ENCODE measurements around the gene GABBR2.

Gene GABBR2

DNA sequence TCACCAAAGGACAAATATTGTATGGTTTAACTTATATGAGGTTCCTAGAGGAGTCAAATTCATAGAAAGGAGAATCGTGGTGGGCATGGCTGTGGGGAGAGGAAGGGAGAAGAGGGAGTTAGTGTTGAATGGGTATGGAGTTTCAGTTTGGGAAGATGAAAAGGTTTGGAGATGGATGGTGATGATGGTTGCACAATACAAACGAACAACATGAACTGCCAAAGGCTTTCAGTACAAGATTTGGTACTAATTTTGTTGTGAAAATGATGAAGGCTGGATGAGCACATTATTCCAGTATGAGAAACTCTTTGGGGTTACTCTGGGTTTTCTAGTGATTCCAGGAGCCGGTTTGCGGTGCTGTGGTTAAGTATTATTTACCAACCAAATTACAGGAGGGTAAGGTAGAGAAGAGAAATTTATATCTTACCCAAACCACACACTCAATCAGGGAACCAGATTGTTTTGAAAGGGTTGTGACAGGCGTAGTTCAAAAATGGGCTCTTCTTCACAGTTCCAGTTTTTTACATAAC lies 341.3 kb downstream of the GABBR2 start:
- no peak for TF ChIP-seq CREB1 (IDR thresholded peaks at IDR 0.05; ENCODE audit: low read depth)
- TF ChIP-seq, protein P1, sequence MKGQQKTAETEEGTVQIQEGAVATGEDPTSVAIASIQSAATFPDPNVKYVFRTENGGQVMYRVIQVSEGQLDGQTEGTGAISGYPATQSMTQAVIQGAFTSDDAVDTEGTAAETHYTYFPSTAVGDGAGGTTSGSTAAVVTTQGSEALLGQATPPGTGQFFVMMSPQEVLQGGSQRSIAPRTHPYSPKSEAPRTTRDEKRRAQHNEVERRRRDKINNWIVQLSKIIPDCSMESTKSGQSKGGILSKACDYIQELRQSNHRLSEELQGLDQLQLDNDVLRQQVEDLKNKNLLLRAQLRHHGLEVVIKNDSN (IDR thresholded peaks at IDR 0.05): no peak
- no peak for TF ChIP-seq EGR1 (IDR thresholded peaks at IDR 0.05)
- no peak for TF ChIP-seq TAF1 (IDR thresholded peaks at IDR 0.05; ENCODE audit: low read depth)
- TF ChIP-seq NFIC (IDR thresholded peaks at IDR 0.05): no peak
- no peak for TF ChIP-seq TCF12 (IDR thresholded peaks at IDR 0.05; ENCODE audit: low read depth)
- TF ChIP-seq, protein P2, sequence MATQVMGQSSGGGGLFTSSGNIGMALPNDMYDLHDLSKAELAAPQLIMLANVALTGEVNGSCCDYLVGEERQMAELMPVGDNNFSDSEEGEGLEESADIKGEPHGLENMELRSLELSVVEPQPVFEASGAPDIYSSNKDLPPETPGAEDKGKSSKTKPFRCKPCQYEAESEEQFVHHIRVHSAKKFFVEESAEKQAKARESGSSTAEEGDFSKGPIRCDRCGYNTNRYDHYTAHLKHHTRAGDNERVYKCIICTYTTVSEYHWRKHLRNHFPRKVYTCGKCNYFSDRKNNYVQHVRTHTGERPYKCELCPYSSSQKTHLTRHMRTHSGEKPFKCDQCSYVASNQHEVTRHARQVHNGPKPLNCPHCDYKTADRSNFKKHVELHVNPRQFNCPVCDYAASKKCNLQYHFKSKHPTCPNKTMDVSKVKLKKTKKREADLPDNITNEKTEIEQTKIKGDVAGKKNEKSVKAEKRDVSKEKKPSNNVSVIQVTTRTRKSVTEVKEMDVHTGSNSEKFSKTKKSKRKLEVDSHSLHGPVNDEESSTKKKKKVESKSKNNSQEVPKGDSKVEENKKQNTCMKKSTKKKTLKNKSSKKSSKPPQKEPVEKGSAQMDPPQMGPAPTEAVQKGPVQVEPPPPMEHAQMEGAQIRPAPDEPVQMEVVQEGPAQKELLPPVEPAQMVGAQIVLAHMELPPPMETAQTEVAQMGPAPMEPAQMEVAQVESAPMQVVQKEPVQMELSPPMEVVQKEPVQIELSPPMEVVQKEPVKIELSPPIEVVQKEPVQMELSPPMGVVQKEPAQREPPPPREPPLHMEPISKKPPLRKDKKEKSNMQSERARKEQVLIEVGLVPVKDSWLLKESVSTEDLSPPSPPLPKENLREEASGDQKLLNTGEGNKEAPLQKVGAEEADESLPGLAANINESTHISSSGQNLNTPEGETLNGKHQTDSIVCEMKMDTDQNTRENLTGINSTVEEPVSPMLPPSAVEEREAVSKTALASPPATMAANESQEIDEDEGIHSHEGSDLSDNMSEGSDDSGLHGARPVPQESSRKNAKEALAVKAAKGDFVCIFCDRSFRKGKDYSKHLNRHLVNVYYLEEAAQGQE (IDR thresholded peaks at IDR 0.05; ENCODE audit: low read depth): no peak

DNA sequence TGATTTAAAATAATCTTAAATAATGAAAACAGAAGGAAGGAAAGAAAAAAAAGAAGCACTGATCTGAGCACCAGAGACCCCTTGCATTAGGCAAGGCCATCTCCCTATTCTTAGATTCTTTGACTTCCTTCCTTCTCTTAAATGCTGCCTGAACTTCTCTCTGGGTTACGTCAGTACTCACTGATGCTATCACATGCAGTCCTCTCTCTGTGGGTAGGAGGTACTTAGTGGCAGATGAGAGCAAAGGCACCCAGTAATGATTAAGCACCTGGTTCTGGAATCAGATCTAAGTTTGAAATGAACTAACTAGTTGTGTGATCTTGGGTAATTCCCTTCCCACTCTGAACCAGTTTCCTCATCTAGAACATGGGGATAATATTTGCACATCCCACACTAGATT lies 343.0 kb downstream of the GABBR2 start:
- TF ChIP-seq EP300 (IDR thresholded peaks at IDR 0.05; ENCODE audit: borderline replicate concordance): no peak
- no peak for TF ChIP-seq CREB1 (IDR thresholded peaks at IDR 0.05; ENCODE audit: low read depth)
- no peak for TF ChIP-seq CEBPB (IDR thresholded peaks at IDR 0.05)
- no peak for TF ChIP-seq TAF1 (IDR thresholded peaks at IDR 0.05; ENCODE audit: low read depth)
- TF ChIP-seq, protein P2 (IDR thresholded peaks at IDR 0.05; ENCODE audit: low read depth): no peak
- no peak for TF ChIP-seq TEAD4 (IDR thresholded peaks at IDR 0.05)
- no peak for TF ChIP-seq RAD21 (IDR thresholded peaks at IDR 0.05; ENCODE audit: low read depth)
- no peak for TF ChIP-seq ZBTB7A (IDR thresholded peaks at IDR 0.05; ENCODE audit: low read depth)
- TF ChIP-seq, protein P3, sequence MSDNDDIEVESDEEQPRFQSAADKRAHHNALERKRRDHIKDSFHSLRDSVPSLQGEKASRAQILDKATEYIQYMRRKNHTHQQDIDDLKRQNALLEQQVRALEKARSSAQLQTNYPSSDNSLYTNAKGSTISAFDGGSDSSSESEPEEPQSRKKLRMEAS (IDR thresholded peaks at IDR 0.05): no peak
- no peak for TF ChIP-seq FOXM1 (IDR thresholded peaks at IDR 0.05; ENCODE audit: borderline replicate concordance, low read depth)
- no peak for TF ChIP-seq EGR1 (IDR thresholded peaks at IDR 0.05)
- TF ChIP-seq NFIC (IDR thresholded peaks at IDR 0.05): no peak

DNA sequence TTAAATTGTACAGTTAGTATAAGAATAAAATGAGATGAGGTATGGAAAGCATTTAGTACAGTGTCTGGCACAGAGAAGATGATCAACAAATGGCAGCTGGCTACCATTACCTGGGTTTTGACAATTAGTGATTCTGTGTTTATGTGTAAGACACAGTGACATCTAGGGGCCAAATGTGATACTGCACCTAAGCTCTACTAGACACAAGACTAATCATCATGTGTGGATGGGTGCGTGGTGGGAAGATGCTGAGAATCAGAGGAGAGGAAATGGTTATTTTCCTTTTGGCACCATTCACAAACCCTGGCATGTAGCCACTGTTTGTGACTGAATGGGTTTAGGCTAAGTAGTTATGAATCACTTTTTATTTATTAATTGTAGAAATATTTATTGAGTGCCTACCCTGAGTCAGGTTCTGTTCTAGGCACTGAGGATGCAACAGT lies 343.5 kb downstream of the GABBR2 start:
- TF ChIP-seq EGR1 (IDR thresholded peaks at IDR 0.05): no peak
- no peak for TF ChIP-seq TEAD4 (IDR thresholded peaks at IDR 0.05)
- TF ChIP-seq TAF1 (IDR thresholded peaks at IDR 0.05; ENCODE audit: low read depth): no peak
- no peak for TF ChIP-seq CEBPB (IDR thresholded peaks at IDR 0.05)
- TF ChIP-seq NFIC (IDR thresholded peaks at IDR 0.05): no peak
- TF ChIP-seq RAD21 (IDR thresholded peaks at IDR 0.05; ENCODE audit: low read depth): no peak
- TF ChIP-seq, protein P3 (IDR thresholded peaks at IDR 0.05): no peak
- TF ChIP-seq EP300 (IDR thresholded peaks at IDR 0.05; ENCODE audit: borderline replicate concordance): no peak
- no peak for TF ChIP-seq FOXM1 (IDR thresholded peaks at IDR 0.05; ENCODE audit: borderline replicate concordance, low read depth)
- TF ChIP-seq ZBTB7A (IDR thresholded peaks at IDR 0.05; ENCODE audit: low read depth): no peak
- TF ChIP-seq, protein P1 (IDR thresholded peaks at IDR 0.05): no peak
- TF ChIP-seq TCF12 (IDR thresholded peaks at IDR 0.05; ENCODE audit: low read depth): no peak
- TF ChIP-seq, protein P2 (IDR thresholded peaks at IDR 0.05; ENCODE audit: low read depth): no peak
- no peak for TF ChIP-seq YY1 (IDR thresholded peaks at IDR 0.05; ENCODE audit: low read depth)
- no peak for TF ChIP-seq CREB1 (IDR thresholded peaks at IDR 0.05; ENCODE audit: low read depth)

DNA sequence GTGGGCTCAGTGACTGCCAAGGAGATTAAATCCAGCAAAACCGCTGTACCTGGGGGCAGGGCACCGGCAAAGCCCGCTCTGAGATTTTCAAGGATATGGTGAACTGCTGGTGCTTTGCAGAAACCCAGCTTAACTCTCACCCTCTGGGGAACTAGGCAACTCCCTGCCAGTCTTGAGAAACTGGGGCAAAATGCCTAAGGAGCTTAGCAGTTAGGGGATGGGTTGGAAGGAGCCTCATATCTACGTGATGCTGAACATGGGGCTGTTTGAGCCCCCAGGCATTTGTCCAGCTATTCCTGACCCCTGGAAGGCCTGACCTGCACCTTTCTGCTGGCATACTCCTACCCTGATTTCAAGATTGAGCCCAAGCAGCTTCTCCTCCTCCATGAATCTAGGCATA lies 344.6 kb downstream of the GABBR2 start:
- TF ChIP-seq NFIC (IDR thresholded peaks at IDR 0.05): no peak
- no peak for TF ChIP-seq YY1 (IDR thresholded peaks at IDR 0.05; ENCODE audit: low read depth)
- no peak for TF ChIP-seq EGR1 (IDR thresholded peaks at IDR 0.05)
- TF ChIP-seq, protein P3 (IDR thresholded peaks at IDR 0.05): no peak
- no peak for TF ChIP-seq FOXM1 (IDR thresholded peaks at IDR 0.05; ENCODE audit: borderline replicate concordance, low read depth)
- no peak for TF ChIP-seq CEBPB (IDR thresholded peaks at IDR 0.05)
- TF ChIP-seq ZBTB7A (IDR thresholded peaks at IDR 0.05; ENCODE audit: low read depth): no peak
- no peak for TF ChIP-seq TCF12 (IDR thresholded peaks at IDR 0.05; ENCODE audit: low read depth)
- no peak for TF ChIP-seq RAD21 (IDR thresholded peaks at IDR 0.05; ENCODE audit: low read depth)
- no peak for TF ChIP-seq CREB1 (IDR thresholded peaks at IDR 0.05; ENCODE audit: low read depth)
- TF ChIP-seq, protein P2 (IDR thresholded peaks at IDR 0.05; ENCODE audit: low read depth): no peak
- no peak for TF ChIP-seq TAF1 (IDR thresholded peaks at IDR 0.05; ENCODE audit: low read depth)
